Measurements from ENCODE around the gene TMEM14B.

DNA sequence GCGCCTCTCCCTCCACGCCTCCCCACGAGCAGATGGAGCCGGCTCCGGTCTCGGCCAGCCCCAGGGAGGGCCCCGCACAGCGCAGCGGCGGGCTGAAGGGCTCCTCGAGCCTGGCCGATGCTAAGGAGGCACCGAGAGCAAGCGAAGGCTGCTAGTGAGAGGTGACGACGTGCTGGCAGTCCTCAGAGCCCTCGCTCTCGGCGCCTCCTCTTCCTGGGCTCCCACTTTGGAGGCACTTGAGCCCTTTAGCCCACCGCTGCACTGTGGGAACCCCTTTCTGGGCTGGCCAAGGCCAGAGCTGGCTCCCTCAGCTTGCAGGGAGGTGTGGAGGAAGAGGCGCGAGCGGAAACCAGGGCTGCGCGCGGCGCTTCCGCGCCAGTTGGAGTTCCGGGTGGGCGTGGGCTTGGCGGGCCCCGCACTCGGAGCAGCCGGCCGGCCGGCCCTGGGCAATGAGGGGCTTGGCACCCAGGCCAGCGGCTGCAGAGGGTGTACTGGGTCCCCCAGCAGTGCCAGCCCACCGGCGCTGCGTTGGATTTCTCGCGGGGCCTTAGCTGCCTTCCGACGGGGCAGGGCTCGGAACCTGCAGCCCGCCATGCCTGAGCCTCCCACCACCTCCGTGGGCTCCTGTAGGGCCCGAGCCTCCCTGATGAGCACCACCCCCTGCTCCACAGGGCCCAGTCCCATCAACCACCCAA, 27.2 kb upstream of the TMEM14B start:
- TF ChIP-seq, protein P1, sequence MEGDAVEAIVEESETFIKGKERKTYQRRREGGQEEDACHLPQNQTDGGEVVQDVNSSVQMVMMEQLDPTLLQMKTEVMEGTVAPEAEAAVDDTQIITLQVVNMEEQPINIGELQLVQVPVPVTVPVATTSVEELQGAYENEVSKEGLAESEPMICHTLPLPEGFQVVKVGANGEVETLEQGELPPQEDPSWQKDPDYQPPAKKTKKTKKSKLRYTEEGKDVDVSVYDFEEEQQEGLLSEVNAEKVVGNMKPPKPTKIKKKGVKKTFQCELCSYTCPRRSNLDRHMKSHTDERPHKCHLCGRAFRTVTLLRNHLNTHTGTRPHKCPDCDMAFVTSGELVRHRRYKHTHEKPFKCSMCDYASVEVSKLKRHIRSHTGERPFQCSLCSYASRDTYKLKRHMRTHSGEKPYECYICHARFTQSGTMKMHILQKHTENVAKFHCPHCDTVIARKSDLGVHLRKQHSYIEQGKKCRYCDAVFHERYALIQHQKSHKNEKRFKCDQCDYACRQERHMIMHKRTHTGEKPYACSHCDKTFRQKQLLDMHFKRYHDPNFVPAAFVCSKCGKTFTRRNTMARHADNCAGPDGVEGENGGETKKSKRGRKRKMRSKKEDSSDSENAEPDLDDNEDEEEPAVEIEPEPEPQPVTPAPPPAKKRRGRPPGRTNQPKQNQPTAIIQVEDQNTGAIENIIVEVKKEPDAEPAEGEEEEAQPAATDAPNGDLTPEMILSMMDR (IDR thresholded peaks at IDR 0.05), result no peak
- TF ChIP-seq JUN (CRISPR knock-in tag; IDR thresholded peaks at IDR 0.05), result no peak
- TF ChIP-seq, protein P2, sequence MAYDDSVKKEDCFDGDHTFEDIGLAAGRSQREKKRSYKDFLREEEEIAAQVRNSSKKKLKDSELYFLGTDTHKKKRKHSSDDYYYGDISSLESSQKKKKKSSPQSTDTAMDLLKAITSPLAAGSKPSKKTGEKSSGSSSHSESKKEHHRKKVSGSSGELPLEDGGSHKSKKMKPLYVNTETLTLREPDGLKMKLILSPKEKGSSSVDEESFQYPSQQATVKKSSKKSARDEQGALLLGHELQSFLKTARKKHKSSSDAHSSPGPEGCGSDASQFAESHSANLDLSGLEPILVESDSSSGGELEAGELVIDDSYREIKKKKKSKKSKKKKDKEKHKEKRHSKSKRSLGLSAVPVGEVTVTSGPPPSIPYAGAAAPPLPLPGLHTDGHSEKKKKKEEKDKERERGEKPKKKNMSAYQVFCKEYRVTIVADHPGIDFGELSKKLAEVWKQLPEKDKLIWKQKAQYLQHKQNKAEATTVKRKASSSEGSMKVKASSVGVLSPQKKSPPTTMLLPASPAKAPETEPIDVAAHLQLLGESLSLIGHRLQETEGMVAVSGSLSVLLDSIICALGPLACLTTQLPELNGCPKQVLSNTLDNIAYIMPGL (CRISPR knock-in tag; IDR thresholded peaks at IDR 0.05), result no peak
